ENCODE measurements around the gene TMEM63C. TPM values are rescaled to one million over a fixed set of nuclear protein-coding genes. Genes with fewer than 3 reads are reported as not detected.

Gene TMEM63C
- total RNA-seq, 1 donor from 2014 or later, result 1.1 TPM

- Histone ChIP-seq H3K27me3 (ENCODE audit: control insufficient read depth, insufficient read depth, low read length) (peaks cover 19% of the 10 kb centered on the region), H3K4me3 (ENCODE audit: low read depth, low read length) (no peak overlapping the region), H3K36me3 (ENCODE audit: control insufficient read depth, insufficient read depth, low read length) (no peaks in the 10 kb centered on the region)
- TF ChIP-seq CTCF (IDR thresholded peaks at IDR 0.05; ENCODE audit: insufficient read depth, low read length, poor library complexity, severe bottlenecking), result no peak
- DNase-seq (ENCODE audit: low read depth), result no peak
Measured at GRCh38 chr14:77214216-77214615, 32.6 kb downstream of the TMEM63C start.

GRCh38 chr14:77217551-77217950 lies 36.0 kb downstream of the TMEM63C start:
- no peak overlapping the region for H3K4me3 ChIP-seq (ENCODE audit: low read depth, low read length)
- no peaks in the 10 kb centered on the region for H3K36me3 ChIP-seq (ENCODE audit: control insufficient read depth, insufficient read depth, low read length)
- no peak for DNase-seq (ENCODE audit: low read depth)
- TF ChIP-seq CTCF (IDR thresholded peaks at IDR 0.05; ENCODE audit: insufficient read depth, low read length, poor library complexity, severe bottlenecking), result no peak
- peaks cover 25% of the 10 kb centered on the region for H3K27me3 ChIP-seq (ENCODE audit: control insufficient read depth, insufficient read depth, low read length)

GRCh38 chr14:77219591-77219990 lies 38.0 kb downstream of the TMEM63C start:
- Histone ChIP-seq H3K36me3 (ENCODE audit: control insufficient read depth, insufficient read depth, low read length) (no peaks in the 10 kb centered on the region), H3K27me3 (ENCODE audit: control insufficient read depth, insufficient read depth, low read length) (peaks cover 23% of the 10 kb centered on the region), H3K4me3 (ENCODE audit: low read depth, low read length) (no peak overlapping the region)
- TF ChIP-seq CTCF (IDR thresholded peaks at IDR 0.05; ENCODE audit: insufficient read depth, low read length, poor library complexity, severe bottlenecking), result no peak
- DNase-seq (ENCODE audit: low read depth), result no peak

- H3K4me3 ChIP-seq (ENCODE audit: low read depth, low read length), result no peak overlapping the region
- no peaks in the 10 kb centered on the region for H3K36me3 ChIP-seq (ENCODE audit: control insufficient read depth, insufficient read depth, low read length)
- no peak for DNase-seq (ENCODE audit: low read depth)
- peaks cover 23% of the 10 kb centered on the region for H3K27me3 ChIP-seq (ENCODE audit: control insufficient read depth, insufficient read depth, low read length)
- TF ChIP-seq CTCF (IDR thresholded peaks at IDR 0.05; ENCODE audit: insufficient read depth, low read length, poor library complexity, severe bottlenecking), result no peak
Measured at GRCh38 chr14:77220246-77221017, 38.8 kb downstream of the TMEM63C start.

- DNase-seq (ENCODE audit: low read depth), result no peak
- TF ChIP-seq CTCF (IDR thresholded peaks at IDR 0.05; ENCODE audit: insufficient read depth, low read length, poor library complexity, severe bottlenecking), result no peak
- Histone ChIP-seq H3K36me3 (ENCODE audit: control insufficient read depth, insufficient read depth, low read length) (no peaks in the 10 kb centered on the region), H3K27me3 (ENCODE audit: control insufficient read depth, insufficient read depth, low read length) (peaks cover 18% of the 10 kb centered on the region), H3K4me3 (ENCODE audit: low read depth, low read length) (no peak overlapping the region)
Measured at GRCh38 chr14:77221241-77221871, 39.8 kb downstream of the TMEM63C start.
